Liver (tissue), 9 donors: ENCODE measurements around the gene PSRC1. TPM values are rescaled to one million over a fixed set of nuclear protein-coding genes. Genes with fewer than 3 reads are reported as not detected.

Experiments
- DNase-seq: peaks from one replicate; pipeline ENCODE4 v3.0.0-alpha.2; 2017; ENCODE audit warnings: low spot score
- H3K27ac ChIP-seq, 2 donors: one replicate each; pipeline ENCODE4 v1.7.0; 2013; ENCODE audit warnings: inconsistent platforms in 2 of 2, low read length in 2 of 2, control low read depth in 1 of 2, low read depth in 1 of 2, mild to moderate bottlenecking in 1 of 2
- H3K27me3 ChIP-seq, 4 donors: one replicate each; pipeline versions ENCODE4 v1.6.1 to v1.7.0; 2013; ENCODE audit warnings: low read length in 3 of 4, inconsistent platforms in 1 of 4, mild to moderate bottlenecking in 1 of 4, moderate library complexity in 1 of 4; ENCODE audit not compliant: control insufficient read depth in 4 of 4, insufficient read depth in 4 of 4
- H3K36me3 ChIP-seq, 4 donors: one replicate each; pipeline versions ENCODE4 v1.6.1 to v1.7.0; 2013; ENCODE audit warnings: low read length in 3 of 4, mild to moderate bottlenecking in 3 of 4, low read depth in 1 of 4, moderate library complexity in 1 of 4; ENCODE audit not compliant: control insufficient read depth in 4 of 4, insufficient read depth in 3 of 4
- H3K4me1 ChIP-seq, 4 donors: one replicate each; pipeline versions ENCODE4 v1.6.1 to v1.7.0; 2013; ENCODE audit warnings: low read length in 3 of 4, mild to moderate bottlenecking in 3 of 4, moderate library complexity in 1 of 4; ENCODE audit not compliant: control insufficient read depth in 4 of 4, insufficient read depth in 4 of 4
- H3K4me3 ChIP-seq, 3 donors: one replicate each; pipeline versions ENCODE4 v1.6.1 to v1.7.0; 2013; ENCODE audit warnings: low read length in 3 of 3, control low read depth in 1 of 3, low read depth in 1 of 3, mild to moderate bottlenecking in 1 of 3
- H3K9ac ChIP-seq, 2 donors: one replicate each; pipeline ENCODE4 v1.7.0; 2013; ENCODE audit warnings: low read length in 2 of 2, mild to moderate bottlenecking in 2 of 2, moderate library complexity in 2 of 2, control low read depth in 1 of 2, low read depth in 1 of 2
- H3K9me3 ChIP-seq, 4 donors: one replicate each; pipeline versions ENCODE4 v1.6.1 to v1.7.0; 2013; ENCODE audit warnings: low read length in 3 of 4; ENCODE audit not compliant: control insufficient read depth in 4 of 4
- EGR1 ChIP-seq, 2 donors: IDR thresholded peaks; 2 replicates each; pipeline ENCODE4 v1.6.1; 2016 to 2018; ENCODE audit warnings: antibody characterized with exemption in 2 of 2, low read depth in 2 of 2
- FOXA1 ChIP-seq: IDR thresholded peaks from 2 replicates; pipeline ENCODE4 v1.6.1; 2016; ENCODE audit warnings: antibody characterized with exemption
- FOXA2 ChIP-seq: IDR thresholded peaks from 2 replicates; pipeline ENCODE4 v1.6.1; 2016; ENCODE audit warnings: antibody characterized with exemption
- GABPA ChIP-seq, 2 donors: IDR thresholded peaks in 1 of 2; conservative IDR thresholded peaks in 1 of 2; 2 replicates each; pipeline ENCODE4 v1.6.1; 2016; ENCODE audit warnings: antibody characterized with exemption in 2 of 2, mild to moderate bottlenecking in 1 of 2, moderate library complexity in 1 of 2
- HNF4A ChIP-seq, 2 donors: conservative IDR thresholded peaks; 2 replicates each; pipeline ENCODE4 v1.6.1; 2016; ENCODE audit warnings: antibody characterized with exemption in 2 of 2, mild to moderate bottlenecking in 2 of 2
- HNF4G ChIP-seq: IDR thresholded peaks from 2 replicates; pipeline ENCODE4 v1.6.1; 2016; ENCODE audit warnings: antibody characterized with exemption
- JUND ChIP-seq, 2 donors: IDR thresholded peaks; 2 replicates each; pipeline ENCODE4 v1.6.1; 2016; ENCODE audit warnings: antibody characterized with exemption in 2 of 2
- NR2F2 ChIP-seq: IDR thresholded peaks from 2 replicates; pipeline ENCODE4 v1.6.1; 2016; ENCODE audit warnings: antibody characterized with exemption
- RAD21 ChIP-seq, 2 donors: IDR thresholded peaks; 2 replicates each; pipeline ENCODE4 v1.6.1; 2016; ENCODE audit warnings: antibody characterized with exemption in 2 of 2, mild to moderate bottlenecking in 2 of 2
- RXRA ChIP-seq, 2 donors: IDR thresholded peaks; 2 replicates each; pipeline ENCODE4 v1.6.1; 2017 to 2018; ENCODE audit warnings: antibody characterized with exemption in 2 of 2, mild to moderate bottlenecking in 1 of 2
- SP1 ChIP-seq: IDR thresholded peaks from 2 replicates; pipeline ENCODE4 v1.6.1; 2018; ENCODE audit warnings: antibody characterized with exemption, mild to moderate bottlenecking
- TAF1 ChIP-seq: conservative IDR thresholded peaks from 2 replicates; pipeline ENCODE4 v1.6.1; 2016; ENCODE audit warnings: antibody characterized with exemption, mild to moderate bottlenecking
- YY1 ChIP-seq: IDR thresholded peaks from 2 replicates; pipeline ENCODE4 v1.6.1; 2016; ENCODE audit warnings: antibody characterized with exemption, mild to moderate bottlenecking
- WGBS: extraction: QIAGEN DNeasy Blood & Tissue Kit; methylation state at CpG from one replicate; pipeline ENCODE4 v1.1.7; 2013; 5-methylcytosine and 5-hydroxymethylcytosine counted together
- polyA plus RNA-seq, 2 donors: library from polyadenylated mRNA; stranded (reverse) in 1 of 2; unstranded in 1 of 2; fragments of 200-250 nt in 1 of 2; fragments of >200 nt in 1 of 2; fragmentation: Nextera tagmentation in 1 of 2; extraction: Ambion mirVana in 1 of 2; gene quantifications; one replicate each; pipeline versions ENCODE4 v1.2.1 to v1.2.3, GENCODE V29; 2013 to 2015
- total RNA-seq, 2 donors: library from RNA; depleted of rRNA; stranded (reverse); fragments of >200 nt; gene quantifications; one replicate each; pipeline ENCODE4 v1.2.3, GENCODE V29; 2014
- TF ChIP-seq, protein P1 (sequence below): IDR thresholded peaks from 2 replicates; pipeline ENCODE4 v1.6.1; 2016; ENCODE audit warnings: antibody characterized with exemption, mild to moderate bottlenecking
- TF ChIP-seq, protein P2 (sequence below): IDR thresholded peaks from 2 replicates; pipeline ENCODE4 v1.6.1; 2016; ENCODE audit warnings: antibody characterized with exemption
- TF ChIP-seq, protein P3 (sequence below): fragments of 150-350 bp; IDR thresholded peaks from 2 replicates; pipeline ENCODE4 v1.5.1; 2017; ENCODE audit warnings: improper control_type of control experiment, low read depth, low read length; ENCODE audit not compliant: missing input control
- TF ChIP-seq, protein P4 (sequence below): IDR thresholded peaks from 2 replicates; pipeline ENCODE4 v1.6.1; 2016; ENCODE audit warnings: antibody characterized with exemption
- donor health status: healthy.
- donor health status: healthy.
- donor health status: healthy.
- donor health status: healthy.
- donor health status: healthy.

PSRC1 gene
- total and polyA plus RNA-seq, 4 donors: 0.25 to 2.6 (median 1.1) TPM

DNA sequence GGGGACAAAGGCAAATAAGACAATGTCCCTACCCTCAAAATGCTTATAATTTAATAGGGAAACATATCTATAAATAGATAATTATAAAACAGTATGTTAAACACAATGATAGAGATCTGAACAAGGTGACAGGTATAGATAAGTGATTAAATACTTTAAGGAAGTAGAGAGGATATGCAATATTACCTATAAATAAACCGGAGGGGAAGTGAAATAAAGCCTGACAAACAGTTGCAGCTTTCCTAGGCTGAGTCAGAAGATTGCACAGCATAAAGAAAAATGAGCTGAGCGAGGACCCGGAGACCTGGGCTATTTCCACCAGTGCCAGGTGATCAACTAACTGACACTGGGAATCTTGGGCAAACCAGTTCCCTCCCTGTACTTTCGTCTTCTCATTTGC, 11.5 kb upstream of the PSRC1 start:
- H3K9ac ChIP-seq: no peak overlapping the region
- TF ChIP-seq, protein P1, sequence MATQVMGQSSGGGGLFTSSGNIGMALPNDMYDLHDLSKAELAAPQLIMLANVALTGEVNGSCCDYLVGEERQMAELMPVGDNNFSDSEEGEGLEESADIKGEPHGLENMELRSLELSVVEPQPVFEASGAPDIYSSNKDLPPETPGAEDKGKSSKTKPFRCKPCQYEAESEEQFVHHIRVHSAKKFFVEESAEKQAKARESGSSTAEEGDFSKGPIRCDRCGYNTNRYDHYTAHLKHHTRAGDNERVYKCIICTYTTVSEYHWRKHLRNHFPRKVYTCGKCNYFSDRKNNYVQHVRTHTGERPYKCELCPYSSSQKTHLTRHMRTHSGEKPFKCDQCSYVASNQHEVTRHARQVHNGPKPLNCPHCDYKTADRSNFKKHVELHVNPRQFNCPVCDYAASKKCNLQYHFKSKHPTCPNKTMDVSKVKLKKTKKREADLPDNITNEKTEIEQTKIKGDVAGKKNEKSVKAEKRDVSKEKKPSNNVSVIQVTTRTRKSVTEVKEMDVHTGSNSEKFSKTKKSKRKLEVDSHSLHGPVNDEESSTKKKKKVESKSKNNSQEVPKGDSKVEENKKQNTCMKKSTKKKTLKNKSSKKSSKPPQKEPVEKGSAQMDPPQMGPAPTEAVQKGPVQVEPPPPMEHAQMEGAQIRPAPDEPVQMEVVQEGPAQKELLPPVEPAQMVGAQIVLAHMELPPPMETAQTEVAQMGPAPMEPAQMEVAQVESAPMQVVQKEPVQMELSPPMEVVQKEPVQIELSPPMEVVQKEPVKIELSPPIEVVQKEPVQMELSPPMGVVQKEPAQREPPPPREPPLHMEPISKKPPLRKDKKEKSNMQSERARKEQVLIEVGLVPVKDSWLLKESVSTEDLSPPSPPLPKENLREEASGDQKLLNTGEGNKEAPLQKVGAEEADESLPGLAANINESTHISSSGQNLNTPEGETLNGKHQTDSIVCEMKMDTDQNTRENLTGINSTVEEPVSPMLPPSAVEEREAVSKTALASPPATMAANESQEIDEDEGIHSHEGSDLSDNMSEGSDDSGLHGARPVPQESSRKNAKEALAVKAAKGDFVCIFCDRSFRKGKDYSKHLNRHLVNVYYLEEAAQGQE: no peak
- TF ChIP-seq NR2F2 (no peak), YY1 (no peak), FOXA1 (no peak), TAF1 (no peak), HNF4G (no peak), EGR1 (IDR thresholded peaks at IDR 0.05; ENCODE audit: low read depth in 2 of 2) (no peak), HNF4A (conservative IDR thresholded peaks at IDR 0.05) (no peak), RAD21 (IDR thresholded peaks at IDR 0.05) (no peak)
- TF ChIP-seq, protein P2, sequence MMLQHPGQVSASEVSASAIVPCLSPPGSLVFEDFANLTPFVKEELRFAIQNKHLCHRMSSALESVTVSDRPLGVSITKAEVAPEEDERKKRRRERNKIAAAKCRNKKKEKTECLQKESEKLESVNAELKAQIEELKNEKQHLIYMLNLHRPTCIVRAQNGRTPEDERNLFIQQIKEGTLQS: no peak
- TF ChIP-seq, protein P3, sequence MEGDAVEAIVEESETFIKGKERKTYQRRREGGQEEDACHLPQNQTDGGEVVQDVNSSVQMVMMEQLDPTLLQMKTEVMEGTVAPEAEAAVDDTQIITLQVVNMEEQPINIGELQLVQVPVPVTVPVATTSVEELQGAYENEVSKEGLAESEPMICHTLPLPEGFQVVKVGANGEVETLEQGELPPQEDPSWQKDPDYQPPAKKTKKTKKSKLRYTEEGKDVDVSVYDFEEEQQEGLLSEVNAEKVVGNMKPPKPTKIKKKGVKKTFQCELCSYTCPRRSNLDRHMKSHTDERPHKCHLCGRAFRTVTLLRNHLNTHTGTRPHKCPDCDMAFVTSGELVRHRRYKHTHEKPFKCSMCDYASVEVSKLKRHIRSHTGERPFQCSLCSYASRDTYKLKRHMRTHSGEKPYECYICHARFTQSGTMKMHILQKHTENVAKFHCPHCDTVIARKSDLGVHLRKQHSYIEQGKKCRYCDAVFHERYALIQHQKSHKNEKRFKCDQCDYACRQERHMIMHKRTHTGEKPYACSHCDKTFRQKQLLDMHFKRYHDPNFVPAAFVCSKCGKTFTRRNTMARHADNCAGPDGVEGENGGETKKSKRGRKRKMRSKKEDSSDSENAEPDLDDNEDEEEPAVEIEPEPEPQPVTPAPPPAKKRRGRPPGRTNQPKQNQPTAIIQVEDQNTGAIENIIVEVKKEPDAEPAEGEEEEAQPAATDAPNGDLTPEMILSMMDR: no peak
- no peaks in the 10 kb centered on the region for H3K9me3 ChIP-seq
- H3K27me3 ChIP-seq: no peaks in the 10 kb centered on the region
- no peaks in the 10 kb centered on the region for H3K36me3 ChIP-seq
- WGBS: 69% methylated on average over 4 of the region's 4 CpGs
- H3K27ac ChIP-seq: no peak overlapping the region
- H3K4me1 ChIP-seq: peaks cover 0 to 3% (median 0%) of the 10 kb centered on the region in 4 donors
- H3K4me3 ChIP-seq: no peak overlapping the region
- no peak for DNase-seq

DNA sequence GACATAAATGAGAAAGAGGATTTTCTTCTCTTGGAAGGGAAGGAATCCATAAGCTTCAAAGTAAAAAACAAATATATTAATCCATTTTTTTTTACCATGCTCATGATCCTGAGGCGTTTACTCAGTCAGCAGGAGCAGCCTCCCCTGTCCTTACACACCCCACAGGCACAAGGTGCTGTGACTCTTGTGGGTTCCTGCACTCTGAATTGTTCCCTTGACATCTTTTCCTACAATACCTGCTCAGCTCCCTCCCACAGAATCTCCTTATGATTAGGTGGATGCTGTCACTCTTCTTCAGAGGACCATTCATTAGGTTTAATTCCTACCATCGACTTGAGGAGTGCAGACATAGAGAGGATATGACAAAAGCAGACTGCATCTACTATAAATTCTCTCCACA, 10.1 kb upstream of the PSRC1 start:
- WGBS: 78% methylated on average over 2 of the region's 2 CpGs
- no peak overlapping the region for H3K9ac ChIP-seq
- TF ChIP-seq RAD21 (IDR thresholded peaks at IDR 0.05) (no peak), GABPA (IDR thresholded peaks at IDR 0.05 in 1 of 2, conservative IDR thresholded peaks at IDR 0.05 in 1 of 2) (no peak), SP1 (no peak), NR2F2 (no peak), TAF1 (no peak), JUND (IDR thresholded peaks at IDR 0.05) (no peak), FOXA2 (no peak), FOXA1 (no peak), RXRA (IDR thresholded peaks at IDR 0.05) (no peak), YY1 (no peak), HNF4G (no peak), EGR1 (IDR thresholded peaks at IDR 0.05; ENCODE audit: low read depth in 2 of 2) (no peak)
- TF ChIP-seq, protein P1: no peak
- TF ChIP-seq, protein P2: no peak
- TF ChIP-seq, protein P3: no peak
- TF ChIP-seq, protein P4, sequence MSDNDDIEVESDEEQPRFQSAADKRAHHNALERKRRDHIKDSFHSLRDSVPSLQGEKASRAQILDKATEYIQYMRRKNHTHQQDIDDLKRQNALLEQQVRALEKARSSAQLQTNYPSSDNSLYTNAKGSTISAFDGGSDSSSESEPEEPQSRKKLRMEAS: no peak

More for the DNA sequence above, 10.1 kb upstream of the PSRC1 start:
- DNase-seq: no peak
- Histone ChIP-seq H3K4me3 (no peak overlapping the region), H3K36me3 (no peaks in the 10 kb centered on the region), H3K4me1 (no peaks in the 10 kb centered on the region), H3K27ac (no peak overlapping the region), H3K9me3 (no peaks in the 10 kb centered on the region), H3K27me3 (no peaks in the 10 kb centered on the region)
